HG02759 (cell line): ENCODE results near the gene FANK1.
"Not testable (repeated sequence)": the region's sequence is repeated elsewhere in the genome, so short reads cannot be mapped to it uniquely, and the experiment has no call there.

Source experiments
- ATAC-seq: cut with Tn5 transposase; IDR thresholded peaks from one replicate; pipeline ENCODE4 v1.9.1; 2021; ENCODE audit warnings: mild to moderate bottlenecking, moderate library complexity; ENCODE audit not compliant: unreplicated experiment

Gene FANK1

GRCh38 chr10:125886914-125887512 is 9.4 kb upstream of the FANK1 start:
- no peak for ATAC-seq

- not testable (repeated sequence) for ATAC-seq
These were observed 6.9 kb upstream of the FANK1 start for GRCh38 chr10:125889441-125889840.

- ATAC-seq, result not testable (repeated sequence)
These were observed 4.0 kb upstream of the FANK1 start for GRCh38 chr10:125892402-125892801.

- ATAC-seq, result not testable (repeated sequence)
These were observed 2.2 kb upstream of the FANK1 start for GRCh38 chr10:125894176-125894575.

- ATAC-seq, result peak; percentile 57
These were observed 955 bp upstream of the FANK1 start for GRCh38 chr10:125895130-125896087.

- not testable (repeated sequence) for ATAC-seq
These were observed 953 bp downstream of the FANK1 start for GRCh38 chr10:125897317-125897716.

GRCh38 chr10:125900963-125901362 is 4.6 kb downstream of the FANK1 start:
- ATAC-seq, result not testable (repeated sequence)

- not testable (repeated sequence) for ATAC-seq
These were observed 6.8 kb downstream of the FANK1 start for GRCh38 chr10:125903135-125903640.

GRCh38 chr10:125905069-125905994 is 9.0 kb downstream of the FANK1 start:
- ATAC-seq, result not testable (repeated sequence)

- ATAC-seq, result not testable (repeated sequence)
These were observed 11.2 kb downstream of the FANK1 start for GRCh38 chr10:125907598-125907997.

- not testable (repeated sequence) for ATAC-seq
These were observed 12.4 kb downstream of the FANK1 start for GRCh38 chr10:125908813-125909212.

GRCh38 chr10:125909491-125909890 is 13.1 kb downstream of the FANK1 start:
- ATAC-seq, result not testable (repeated sequence)

- ATAC-seq, result no peak
These were observed 14.8 kb downstream of the FANK1 start for GRCh38 chr10:125911145-125911544.

- ATAC-seq, result no peak
These were observed 15.6 kb downstream of the FANK1 start for GRCh38 chr10:125911990-125912389.

GRCh38 chr10:125913277-125913676 is 16.9 kb downstream of the FANK1 start:
- ATAC-seq, result not testable (repeated sequence)

- no peak for ATAC-seq
These were observed 20.6 kb downstream of the FANK1 start for GRCh38 chr10:125916977-125917376.

- ATAC-seq, result not testable (repeated sequence)
These were observed 21.5 kb downstream of the FANK1 start for GRCh38 chr10:125917704-125918361.

GRCh38 chr10:125921643-125922306 is 25.4 kb downstream of the FANK1 start:
- not testable (repeated sequence) for ATAC-seq

- no peak for ATAC-seq
These were observed 29.0 kb downstream of the FANK1 start for GRCh38 chr10:125925262-125925834.
